HG02678 (cell line): ENCODE data around the gene DACH1.

Source experiments
- ATAC-seq: cut with Tn5 transposase; IDR thresholded peaks from one replicate; pipeline ENCODE4 v1.9.1; 2021; ENCODE audit warnings: mild to moderate bottlenecking, moderate library complexity; ENCODE audit not compliant: unreplicated experiment

The DACH1 gene

DNA sequence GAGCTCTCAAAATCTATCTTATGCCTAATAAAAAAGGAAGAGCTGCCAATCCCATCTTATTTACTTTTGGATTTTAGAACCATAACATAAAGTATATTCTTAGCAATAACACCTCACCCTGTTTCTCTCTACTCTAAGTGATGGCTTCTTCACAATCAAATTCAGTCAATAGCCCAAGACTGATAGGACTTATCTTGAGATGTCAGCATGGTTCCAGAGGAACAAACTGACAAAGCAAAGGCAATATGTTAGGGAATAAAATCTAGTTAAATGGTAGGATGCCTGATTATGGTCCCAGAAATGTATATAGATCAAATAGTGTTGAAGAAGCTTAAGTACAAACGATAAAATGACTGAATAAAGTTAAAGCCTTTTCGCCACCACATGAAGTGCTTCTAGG is 36.3 kb downstream of the DACH1 start:
- ATAC-seq, result no peak

DNA sequence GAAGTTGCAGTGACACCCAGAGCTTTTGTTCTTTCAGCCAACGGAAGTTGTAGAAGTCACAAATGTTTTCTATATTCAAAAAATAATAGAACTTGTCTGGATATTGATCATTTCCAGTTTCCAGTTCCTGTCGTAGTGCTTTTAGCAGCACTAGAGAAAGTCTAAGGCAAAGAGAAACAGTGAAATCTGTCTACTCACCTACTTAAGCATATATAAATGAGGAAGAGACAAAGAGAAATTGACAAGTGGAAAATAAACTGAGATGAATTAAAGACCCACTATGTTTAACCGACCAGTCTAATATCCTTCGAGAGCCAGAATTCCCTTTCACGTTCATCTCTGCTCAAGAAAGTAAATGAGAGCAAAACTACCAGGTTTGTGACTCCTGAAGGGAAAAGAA is 36.7 kb downstream of the DACH1 start:
- no peak for ATAC-seq

DNA sequence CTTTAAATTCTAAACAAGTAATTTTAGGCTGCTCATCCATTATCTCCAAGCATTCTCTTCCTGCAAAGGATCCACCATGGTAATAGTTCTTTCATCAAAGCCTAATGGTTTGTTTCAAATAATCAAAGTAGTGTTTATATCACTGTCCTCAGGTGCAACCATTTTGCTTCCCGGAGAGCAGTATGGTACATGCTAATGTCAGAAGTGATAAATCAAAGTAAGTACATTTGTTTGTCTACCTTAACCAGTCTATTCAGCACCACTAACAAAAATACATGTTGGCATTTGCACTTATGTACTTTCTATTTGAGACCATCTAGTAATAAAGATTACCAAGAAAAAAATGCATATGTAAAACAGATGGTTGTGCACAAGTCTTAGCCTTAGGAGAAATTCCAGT is 37.5 kb downstream of the DACH1 start:
- ATAC-seq, result no peak

DNA sequence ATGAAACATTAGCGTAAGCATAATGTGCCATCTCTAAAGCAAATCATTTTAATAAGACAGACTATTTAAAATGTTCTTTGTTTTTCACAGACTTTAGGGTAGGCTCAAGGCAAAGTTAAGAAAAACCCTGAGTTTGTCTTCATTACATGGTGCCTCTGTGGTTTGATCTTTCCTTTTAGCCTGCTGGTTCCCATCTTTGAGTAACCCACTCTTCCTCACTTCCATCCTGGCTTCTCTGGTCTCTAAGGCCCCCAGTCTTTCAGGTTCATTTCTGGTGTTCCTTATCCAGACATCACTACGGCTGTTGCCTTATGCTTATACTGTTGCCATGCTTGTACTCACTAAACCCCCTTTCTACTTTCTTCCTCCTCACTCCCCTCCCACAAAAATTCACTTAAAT is 38.4 kb downstream of the DACH1 start:
- ATAC-seq, result no peak

DNA sequence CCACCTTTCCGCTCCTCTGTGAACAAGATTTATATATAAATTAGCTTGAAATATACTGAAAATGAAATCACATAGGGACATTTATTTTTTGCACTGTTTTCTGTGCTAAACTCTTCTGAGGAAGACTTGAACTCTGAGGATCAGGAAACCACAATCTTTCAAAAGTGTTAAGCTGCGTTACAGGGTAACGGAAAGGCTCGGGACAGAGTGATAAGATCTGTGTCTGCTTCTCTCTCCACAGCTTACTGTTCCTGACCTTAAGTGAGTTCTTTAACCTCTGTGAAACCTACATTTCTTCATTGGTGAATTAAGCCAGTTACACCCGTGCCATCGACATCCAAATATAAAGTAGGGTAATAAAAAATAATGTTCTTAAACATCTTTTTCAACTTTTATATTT is 38.9 kb downstream of the DACH1 start:
- ATAC-seq, result no peak

DNA sequence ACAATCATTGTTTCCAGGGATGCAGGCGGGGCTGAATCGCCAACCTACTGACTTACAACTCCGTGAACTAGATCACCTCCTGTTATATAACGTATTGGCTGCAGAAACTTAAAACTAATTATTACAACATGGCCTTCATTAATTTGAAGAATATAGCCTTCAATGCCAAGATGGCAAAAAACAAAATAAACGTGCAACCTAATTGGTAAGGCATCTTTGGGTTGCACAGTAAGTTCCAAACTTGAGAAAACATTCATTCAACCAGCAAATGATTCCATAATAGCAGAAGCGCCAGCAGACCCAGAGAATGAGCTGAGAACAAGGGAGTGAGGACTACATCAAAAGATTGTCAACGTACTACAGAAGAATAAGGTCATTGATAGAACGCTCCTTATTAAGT is 39.8 kb downstream of the DACH1 start:
- no peak for ATAC-seq

DNA sequence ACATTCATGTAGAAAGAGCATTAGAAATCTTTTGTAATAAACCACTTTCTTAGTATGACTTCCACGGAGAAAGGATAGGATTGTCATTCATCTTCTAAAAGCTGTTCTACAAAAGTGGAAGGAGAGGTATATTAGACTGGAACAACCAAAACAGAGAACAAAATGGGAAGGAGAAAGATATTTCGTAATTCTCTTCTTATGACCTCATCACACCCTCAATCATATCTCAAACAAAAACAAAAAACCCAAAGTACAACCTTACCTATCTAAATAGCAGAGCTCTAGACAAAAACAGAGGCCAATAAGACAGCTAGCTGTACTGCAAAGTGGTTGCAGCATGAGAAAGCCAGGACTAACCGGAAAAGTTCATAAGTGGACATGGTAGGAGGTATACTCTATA is 46.3 kb downstream of the DACH1 start:
- ATAC-seq, result no peak

DNA sequence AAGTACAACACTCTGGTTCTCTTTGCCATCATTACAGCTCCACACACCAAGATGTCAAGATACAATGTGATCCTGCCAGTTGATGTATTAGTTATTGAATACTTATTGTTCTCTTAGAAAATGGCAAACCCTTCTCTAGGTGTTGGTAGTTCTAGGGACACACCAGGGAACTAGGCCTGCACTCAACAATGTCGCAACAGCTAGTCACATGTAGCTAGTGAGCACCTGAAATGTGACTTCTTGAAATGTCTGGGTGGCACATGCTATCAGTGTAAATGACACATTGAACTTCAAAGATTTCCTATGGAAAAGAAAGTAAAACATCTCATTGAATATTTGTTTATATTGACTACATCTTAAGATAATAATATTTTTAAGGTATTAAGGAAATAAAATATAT is 49.7 kb downstream of the DACH1 start:
- no peak for ATAC-seq

DNA sequence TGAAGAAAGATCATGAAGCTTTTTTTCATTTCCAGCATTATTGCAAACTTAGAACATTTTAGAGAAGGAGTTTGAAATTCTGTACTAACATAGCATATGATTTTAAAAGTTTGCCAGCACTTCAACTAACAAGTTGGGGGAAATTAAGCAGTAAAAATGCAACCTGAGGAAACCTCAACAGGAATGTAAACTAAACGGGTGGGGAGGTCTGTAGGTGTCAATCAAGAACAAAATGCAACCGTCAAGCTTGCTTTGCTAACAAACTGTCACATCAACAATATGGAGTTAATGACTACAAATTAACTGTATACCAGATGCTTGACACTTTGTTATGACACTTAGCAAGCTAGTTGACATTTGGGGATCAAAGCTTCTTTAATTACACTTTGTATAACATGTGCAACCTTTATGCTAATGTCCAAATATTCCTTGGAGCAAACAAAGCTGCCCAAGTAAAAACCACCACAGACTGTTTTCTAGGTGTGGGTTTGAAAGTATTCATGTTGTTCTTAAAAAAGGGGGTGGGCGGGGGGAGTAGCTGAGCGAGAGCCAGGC is 52.1 kb downstream of the DACH1 start:
- no peak for ATAC-seq

DNA sequence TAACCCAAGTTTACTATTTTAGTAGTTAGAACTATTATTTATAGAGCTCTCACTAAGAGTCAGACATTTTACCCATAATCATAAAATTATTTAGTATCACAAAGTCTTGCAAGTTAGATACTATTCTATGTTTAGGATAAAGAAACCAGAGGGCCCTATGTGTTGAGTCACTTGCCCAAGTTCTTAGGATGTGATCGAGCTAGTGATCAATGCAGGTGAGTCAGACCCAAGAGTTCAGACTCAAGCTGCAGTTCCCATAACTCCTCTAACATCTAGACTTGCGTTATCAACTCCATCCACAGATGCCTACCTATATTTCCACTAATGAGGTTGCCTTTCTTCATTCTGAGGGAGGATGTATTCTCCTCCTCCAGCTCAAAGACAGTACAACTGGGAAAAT is 53.8 kb downstream of the DACH1 start:
- no peak for ATAC-seq

DNA sequence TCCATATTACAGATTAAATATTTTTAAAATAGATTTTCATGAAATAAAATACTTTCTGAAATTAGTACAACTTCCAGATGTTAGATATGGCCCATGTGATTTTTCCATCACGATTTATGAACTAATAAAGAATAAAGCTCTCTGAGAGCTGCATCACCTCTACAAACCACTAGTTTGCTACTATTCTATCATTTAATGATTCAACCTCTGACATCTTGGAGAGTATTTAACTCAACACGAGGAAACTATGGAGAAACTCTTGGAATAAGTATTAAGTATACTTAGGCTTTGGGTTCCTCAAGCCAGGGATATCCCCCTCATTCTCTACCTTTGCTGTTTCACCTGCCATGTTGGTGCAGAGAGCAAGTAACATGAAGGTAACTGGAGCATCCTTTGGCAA is 55.7 kb downstream of the DACH1 start:
- no peak for ATAC-seq

DNA sequence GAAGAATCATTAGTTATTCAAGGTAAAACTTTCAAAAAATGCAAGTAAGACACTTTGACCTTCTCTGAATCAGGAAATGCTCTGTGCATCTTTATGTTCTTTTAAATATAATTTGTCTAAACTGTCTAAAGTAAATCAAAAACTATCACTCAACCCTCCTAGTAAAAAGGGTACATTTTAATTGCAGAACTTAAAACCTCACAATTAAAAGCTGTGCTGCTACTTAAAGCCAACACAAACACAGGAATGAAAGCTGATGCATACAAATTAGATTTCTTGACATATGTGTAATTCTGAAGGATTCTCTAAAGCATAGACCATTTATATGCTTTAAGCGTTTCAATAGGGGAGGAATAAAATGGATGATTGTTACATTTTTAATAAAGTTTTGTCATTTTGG is 58.3 kb downstream of the DACH1 start:
- no peak for ATAC-seq

DNA sequence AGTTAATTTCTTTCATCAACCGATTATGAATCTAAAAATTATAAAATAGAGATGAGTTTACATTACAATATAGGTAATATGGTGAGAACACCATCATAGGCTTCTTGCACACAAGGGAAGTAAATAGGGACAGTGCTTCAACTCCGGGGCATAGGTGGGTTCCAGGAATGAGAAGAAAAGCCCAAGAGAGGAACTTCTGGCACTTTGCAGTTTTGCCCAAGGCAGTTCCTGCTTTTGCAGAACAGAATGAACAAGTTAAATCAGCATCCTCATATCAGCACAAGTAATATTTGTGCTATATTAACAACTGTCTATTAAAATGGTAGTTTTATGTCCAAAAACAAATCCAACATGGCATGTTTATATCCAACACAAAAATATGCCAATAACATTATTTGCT is 60.1 kb downstream of the DACH1 start:
- no peak for ATAC-seq

DNA sequence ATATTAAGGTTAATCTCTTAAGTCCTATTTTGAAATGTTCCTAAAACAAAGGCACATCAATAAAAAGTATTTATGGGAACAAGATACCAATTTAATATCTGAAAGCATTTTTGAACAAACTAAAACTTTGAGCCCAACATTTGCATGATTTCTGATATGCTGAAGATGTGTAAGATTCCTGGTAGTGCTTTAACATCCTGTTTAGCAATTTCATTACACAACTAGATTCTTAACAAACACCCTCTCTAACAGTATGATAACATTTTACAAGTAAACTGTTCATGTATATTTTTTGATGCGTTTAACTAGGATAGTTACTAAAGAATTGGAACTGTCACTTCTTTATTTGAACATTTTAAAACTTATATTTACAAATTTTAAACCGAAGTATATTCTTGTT is 63.9 kb downstream of the DACH1 start:
- ATAC-seq, result no peak

DNA sequence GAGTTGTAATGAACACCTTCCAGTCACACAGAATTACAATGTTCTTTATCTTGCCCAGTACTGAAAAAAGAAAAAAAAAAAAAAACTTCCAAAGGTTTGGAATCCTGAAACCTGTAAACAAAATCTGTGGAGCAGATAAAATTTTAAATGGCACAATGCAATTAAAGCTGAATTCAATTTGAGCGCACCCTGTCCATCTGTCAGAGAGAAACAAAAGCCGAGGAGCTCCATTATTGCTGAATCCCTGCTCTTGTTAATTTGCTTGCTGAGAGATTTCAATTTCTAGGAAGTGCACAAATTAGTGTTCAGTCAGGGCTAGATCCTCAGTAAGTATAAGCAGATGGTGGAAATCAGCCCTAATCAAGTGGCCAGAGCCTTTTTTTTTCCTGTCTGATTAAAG is 65.2 kb downstream of the DACH1 start:
- ATAC-seq, result no peak

DNA sequence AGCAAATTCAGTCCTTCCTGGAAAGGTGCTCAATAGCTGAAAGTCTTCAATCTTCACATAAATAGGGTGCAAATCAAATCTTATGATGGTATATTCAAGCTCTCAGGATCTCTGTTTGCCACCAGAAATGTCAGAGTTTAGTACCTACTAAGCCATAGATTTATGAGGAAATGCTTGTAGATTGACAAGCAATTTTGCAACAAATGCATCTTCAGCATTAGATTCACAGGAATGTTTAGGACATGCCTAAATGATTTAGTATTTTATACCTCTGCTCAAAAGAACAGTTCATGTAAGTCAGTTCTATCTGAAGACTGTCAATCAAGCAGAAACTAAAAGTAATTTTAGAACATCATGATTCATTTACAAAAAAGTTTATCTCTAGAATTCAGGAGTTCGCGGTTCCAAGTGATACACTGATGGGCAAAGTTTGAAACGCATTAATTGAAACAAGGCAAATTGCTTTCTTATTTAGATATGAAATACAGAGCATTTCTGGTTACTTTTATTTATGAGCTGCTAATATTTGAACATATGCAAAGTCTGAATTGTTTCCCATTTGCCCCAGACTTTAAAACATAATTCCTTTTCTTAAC is 65.7 kb downstream of the DACH1 start:
- ATAC-seq, result no peak

DNA sequence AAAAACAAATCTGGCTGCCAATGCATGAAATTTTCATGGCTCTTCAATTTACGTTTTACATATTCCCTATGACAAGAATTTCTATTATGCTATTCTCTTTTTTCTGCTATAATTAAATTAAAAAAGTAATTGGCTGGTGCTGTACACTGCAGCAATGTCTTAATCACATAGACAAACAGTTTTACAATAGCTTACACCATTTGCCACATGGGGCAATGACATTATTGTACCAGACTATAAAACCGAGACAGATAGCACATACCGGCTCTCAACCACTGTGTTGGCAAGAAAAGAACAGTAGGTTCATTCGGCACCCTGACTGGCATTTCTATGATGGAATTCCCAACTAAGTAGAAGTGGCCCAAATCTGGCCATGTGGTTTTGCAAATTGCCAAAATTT is 67.7 kb downstream of the DACH1 start:
- no peak for ATAC-seq

DNA sequence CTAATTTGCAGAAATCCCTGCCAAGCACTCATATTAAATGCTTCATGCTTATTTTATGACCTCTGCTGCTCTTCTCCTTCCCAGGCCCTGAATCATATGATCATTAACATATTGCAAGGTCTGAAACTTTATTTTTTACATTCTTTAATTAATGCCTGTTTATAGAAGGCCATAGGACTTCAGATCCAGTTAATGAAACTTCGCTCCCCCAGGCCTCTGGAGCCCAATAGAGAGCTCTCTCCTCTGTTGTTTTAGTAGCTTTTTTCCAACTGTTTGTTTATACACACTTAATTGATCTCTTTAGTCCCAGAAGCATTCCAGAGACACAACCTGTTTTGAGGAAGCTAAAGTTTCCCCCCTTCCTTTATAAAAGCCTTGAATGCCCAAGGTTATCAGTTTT is 68.3 kb downstream of the DACH1 start:
- no peak for ATAC-seq

DNA sequence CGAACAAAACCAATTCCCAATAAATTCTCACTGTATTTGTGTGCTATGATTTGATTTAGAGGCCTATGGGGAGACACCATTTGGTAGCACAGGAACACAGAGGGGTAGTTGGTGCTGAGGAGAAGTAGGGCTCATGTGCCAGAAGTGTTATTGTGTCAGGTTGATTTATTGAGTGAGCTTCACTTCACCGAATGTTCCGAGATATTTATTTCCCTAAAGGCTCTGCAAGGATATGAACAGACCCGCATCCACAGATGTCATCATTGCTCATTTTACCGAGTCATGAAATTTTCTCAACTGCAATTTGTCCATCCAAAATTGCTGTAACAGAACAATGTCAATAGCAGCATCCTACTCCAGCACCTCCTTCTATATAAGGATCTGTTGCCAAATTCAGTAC is 69.5 kb downstream of the DACH1 start:
- ATAC-seq, result no peak

DNA sequence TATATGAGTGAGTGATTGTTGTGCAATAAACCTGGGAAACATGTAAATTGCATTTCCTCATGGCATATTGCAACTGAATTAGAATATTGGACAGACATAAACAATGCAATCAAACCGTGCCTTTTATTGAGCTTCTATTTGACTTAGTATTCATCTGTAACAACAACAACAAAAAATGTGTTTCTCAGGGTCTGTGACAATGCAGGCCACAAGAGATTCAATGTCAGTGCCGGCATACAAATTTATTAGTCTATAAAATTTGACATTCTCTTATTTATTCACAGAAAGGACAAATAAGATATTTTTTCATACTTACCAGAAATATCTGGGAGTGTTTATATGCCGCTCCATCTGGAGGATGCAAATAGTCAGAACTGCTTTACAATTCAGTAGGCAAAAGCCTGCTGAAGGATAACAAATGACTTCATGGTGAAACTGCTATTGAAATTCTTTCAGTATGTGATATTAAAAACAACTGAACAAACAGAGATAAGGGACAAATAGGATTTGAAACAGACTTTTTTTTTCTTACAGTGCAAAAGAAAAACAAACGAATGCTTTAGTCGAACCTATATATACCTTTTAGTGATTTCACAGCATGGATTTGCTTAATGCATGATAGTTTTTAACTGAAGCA is 77.2 kb downstream of the DACH1 start:
- ATAC-seq, result no peak

DNA sequence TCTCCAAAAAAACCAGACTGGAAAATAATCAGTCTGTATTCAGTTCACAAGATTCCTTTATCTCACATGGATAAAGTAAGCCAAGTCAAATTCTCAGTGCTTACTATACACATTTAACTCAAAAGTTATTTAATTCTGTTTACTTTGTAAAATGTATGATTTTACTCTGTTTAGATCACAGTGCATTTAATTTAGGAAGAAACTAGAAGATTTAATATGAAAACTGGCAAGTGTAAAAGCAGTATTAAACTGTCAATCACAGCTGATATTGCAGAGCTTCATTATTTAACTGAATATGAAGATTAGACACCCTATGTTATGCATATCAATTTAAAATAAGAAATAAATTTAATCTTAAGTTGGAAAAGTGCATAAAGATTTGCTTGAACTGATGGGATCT is 78.0 kb downstream of the DACH1 start:
- ATAC-seq, result no peak

DNA sequence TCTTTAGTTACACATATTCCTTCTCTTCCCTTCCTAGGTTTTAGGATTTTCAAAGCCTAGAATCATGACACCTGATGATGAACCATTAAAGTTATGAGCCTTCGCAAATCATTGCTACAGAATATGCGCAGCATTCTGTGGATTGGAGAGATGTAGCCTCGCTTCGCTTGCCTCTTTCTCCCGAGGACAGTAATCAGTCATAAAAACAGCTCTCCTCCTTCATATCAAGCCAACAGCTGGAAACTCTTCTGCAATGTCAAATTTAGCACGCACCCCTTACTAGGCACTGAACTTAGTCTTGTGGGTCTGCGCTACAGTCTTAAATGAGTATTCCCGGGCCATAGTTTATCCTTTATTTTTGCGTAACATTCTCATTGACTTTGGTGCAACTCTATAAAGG is 79.6 kb downstream of the DACH1 start:
- ATAC-seq, result no peak

DNA sequence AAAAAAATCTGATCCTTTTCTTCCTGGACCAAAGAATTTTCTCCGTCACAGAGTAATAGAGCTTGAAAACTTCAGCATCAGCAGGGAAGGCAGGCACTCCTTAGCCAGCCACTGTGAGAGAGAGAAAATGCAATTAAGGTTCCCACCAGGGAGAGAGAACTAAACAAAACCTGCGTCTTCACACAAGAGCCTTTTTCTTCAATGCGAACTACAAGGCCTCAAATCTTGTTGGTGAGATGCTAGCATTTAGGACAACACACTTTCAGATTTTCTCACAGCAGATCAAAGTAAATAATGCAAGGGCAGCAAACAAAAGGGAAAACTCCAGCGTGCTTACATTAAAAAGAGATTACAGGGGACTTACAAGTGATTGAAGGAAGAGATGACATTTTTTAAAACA is 80.1 kb downstream of the DACH1 start:
- no peak for ATAC-seq
